CD4-positive, alpha-beta T cell (primary cell): Measurements from ENCODE around the gene ARMCX5. TPM values are rescaled to one million over a fixed set of nuclear protein-coding genes. Genes with fewer than 3 reads are reported as not detected.

Source experiments
- total RNA-seq, 174 experiments: library from RNA in 2 of 174; stranded (reverse) in 2 of 174; gene quantifications; one replicate each; pipeline ENCODE4 v1.2.3 and lab custom pipeline; 2021 to 2026

ARMCX5 gene
- total RNA-seq, 2 experiments from 2014 or later, result 14.0 to 15.9 TPM

Other genes starting within 250 kb of the ARMCX5 start
- gene NXF2B, start 159.5 kb upstream of the ARMCX5 start, total RNA-seq, result not detected
- gene TCP11X2, start 127.7 kb upstream of the ARMCX5 start, total RNA-seq, result not detected
- not detected for gene TMSB15A, start 82.8 kb upstream of the ARMCX5 start, total RNA-seq
- gene GPRASP1, start 52.0 kb downstream of the ARMCX5 start, total RNA-seq, result 100 to 1,000 TPM; 103 to 104 TPM
- 1 to 10 TPM; 2.1 to 2.6 TPM for gene GPRASP2, start 112.9 kb downstream of the ARMCX5 start, total RNA-seq
- 1 to 10 TPM; 1.5 to 2.6 TPM for gene GPRASP3, start 121.2 kb downstream of the ARMCX5 start, total RNA-seq